ENCODE results near the gene IRF1. TPM values are rescaled to one million over a fixed set of nuclear protein-coding genes. Genes with fewer than 3 reads are reported as not detected.
"Not testable (repeated sequence)": the region's sequence is repeated elsewhere in the genome, so short reads cannot be mapped to it uniquely, and the experiment has no call there.

The IRF1 gene
- total RNA-seq = 1.2 TPM

DNA sequence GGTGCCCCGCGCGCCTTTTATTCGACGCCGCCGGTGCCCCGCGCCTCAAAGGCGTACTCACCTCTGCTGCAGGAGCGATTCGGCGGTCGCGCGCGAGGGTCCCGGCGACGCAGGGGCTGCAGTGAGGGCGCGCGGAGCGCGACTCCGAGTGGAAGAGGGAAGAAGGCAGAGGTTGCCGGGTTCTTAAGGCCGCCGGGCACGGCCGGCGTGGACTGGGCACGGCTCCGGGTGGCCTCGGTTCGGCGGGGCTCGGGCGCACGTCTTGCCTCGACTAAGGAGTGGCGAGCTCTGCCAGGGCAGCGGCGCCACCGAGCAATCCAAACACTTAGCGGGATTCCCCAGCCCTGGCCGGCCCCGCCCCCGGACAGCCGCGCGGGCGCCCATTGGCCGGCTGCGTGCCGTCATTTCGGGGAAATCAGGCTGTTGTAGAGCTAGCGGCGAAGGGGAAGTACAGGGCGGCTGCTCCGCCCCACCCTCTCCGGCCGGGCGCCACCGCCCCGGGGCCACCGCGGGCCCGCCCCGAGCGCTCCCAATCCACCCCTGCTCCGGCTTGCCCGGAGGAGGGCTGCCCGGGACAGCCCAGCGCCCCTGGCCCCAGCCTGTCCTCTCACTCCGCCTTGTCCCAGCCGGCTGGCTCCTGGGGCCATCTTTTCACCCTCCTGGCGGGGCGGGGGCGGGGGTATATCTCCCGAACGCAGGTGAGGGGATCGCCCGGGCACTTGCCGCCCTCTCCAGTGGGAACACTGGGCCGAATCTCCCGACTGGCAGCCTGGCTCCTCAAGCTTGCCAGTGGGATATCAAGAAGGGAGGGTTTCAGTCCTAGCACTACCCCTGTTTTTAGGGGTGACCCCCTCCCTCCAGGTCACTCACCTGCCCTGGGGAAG is at the start of gene IRF1:
IRF1 (minus strand) TSS at position 290 of the 884 bp plus-strand sequence. CDS start 1,295 bp downstream, outside the sequence.
- FAIRE-seq = no peak
- DNase-seq (ENCODE audit: low spot score in 2 of 2) = peak; percentile 99 to 100

GRCh38 chr5:132540149-132540548 is 49.6 kb upstream of the IRF1 start:
- no peak for FAIRE-seq

GRCh38 chr5:132539716-132540115 is 49.1 kb upstream of the IRF1 start:
- DNase-seq (ENCODE audit: low spot score in 2 of 2) (no peak), FAIRE-seq (no peak)

More at GRCh38 chr5:132540149-132540548, 49.6 kb upstream of the IRF1 start:
- DNase-seq (ENCODE audit: low spot score in 2 of 2) = no peak

- no peak for FAIRE-seq
Observed at GRCh38 chr5:132530946-132531345, 40.4 kb upstream of the IRF1 start.

DNA sequence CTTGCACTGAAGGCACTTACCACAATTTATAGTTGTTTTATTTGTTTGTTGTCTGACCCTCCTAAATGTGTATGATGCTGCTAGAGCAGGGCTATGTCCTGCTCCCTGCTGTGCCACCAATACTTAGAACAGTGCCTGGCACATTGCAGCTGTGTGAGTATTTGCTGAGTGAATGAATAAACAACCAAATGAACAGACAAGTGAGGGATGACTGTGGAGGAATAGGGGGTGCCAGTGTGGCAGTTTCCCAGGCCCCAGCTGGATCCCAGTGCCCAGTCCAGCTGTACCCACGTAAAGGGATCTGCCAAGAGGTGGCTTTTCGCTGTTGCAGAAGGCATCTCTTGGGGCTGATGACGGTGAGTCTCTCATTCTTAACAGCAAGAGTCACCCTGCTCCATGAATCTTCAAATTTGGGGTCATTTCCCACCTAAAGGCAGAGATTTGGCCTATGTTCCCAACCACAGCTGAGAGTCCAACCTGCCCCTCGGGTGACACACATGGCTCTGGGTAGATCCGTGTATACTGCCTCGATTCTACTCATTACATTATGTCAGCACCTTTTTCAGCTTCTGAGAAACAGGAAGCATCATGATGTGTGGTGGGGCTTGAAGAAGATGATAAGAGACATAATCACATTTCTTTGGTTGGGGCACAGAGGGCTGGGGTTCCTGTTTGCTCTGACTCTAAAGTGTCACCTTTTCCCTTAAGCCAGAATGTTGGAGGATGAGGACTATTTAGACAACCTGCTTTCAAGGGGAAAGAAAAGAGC is 38.5 kb upstream of the IRF1 start:
- no peak for FAIRE-seq
- no peak for DNase-seq (ENCODE audit: low spot score in 2 of 2)

More at GRCh38 chr5:132530946-132531345, 40.4 kb upstream of the IRF1 start:
- DNase-seq (ENCODE audit: low spot score in 2 of 2) = no peak

GRCh38 chr5:132528021-132528420 is 37.4 kb upstream of the IRF1 start:
- FAIRE-seq (no peak), DNase-seq (ENCODE audit: low spot score in 2 of 2) (no peak)

DNA sequence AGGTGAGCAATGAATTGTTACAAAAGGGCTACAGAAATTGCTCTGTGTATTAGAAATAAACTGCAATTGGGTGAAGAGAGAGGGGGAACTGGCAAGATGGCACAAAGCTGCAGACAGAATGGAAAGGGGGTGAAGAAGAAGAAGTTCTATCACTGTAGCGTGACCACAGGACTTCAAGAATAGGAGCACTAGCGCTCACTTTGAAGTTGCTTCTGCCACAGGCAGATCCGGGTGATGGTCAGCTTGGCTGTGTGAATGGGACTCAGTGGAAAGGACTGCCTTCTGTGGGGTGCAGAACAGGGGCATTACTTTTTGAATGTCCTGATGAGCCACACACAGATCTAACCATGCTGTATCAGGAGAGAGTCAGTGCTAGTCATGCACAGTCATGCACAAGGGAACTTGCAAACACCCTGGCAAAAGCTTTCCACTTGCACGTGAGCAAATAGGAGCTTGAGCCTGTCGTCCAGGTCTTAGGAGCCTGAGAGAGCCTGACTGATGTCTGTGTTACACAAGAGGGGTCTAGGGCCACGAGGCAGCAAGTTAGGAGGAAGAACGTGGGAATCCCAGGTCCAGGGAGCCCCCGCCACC is 36.5 kb upstream of the IRF1 start:
- FAIRE-seq (no peak), DNase-seq (ENCODE audit: low spot score in 2 of 2) (no peak)

- FAIRE-seq (no peak), DNase-seq (ENCODE audit: low spot score in 2 of 2) (peak; percentile 20 to 47)
Observed at GRCh38 chr5:132526290-132526973, 35.9 kb upstream of the IRF1 start.

DNA sequence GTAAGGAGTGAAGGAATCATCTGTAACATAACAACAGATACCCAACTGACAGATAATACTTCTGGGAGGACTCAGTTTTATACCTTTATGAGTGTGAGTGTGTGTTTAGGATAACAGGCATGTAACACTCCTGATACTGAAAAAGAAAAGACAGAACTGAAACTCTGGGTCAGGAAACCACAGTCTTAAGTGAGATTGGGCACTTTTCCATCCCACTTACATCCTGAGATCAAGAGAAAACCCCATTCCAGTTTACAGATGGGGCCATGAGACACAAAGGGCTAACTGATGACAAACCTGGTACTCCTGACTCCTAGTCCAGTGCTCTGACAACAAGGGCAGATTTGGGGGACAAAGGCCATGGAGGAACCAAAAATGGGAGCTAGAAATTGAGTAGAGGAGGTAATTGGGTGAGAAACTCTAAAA is 34.7 kb upstream of the IRF1 start:
- FAIRE-seq (no peak), DNase-seq (ENCODE audit: low spot score in 2 of 2) (no peak)

GRCh38 chr5:132524877-132525276 is 34.3 kb upstream of the IRF1 start:
- not testable (repeated sequence) for DNase-seq (ENCODE audit: low spot score in 2 of 2); FAIRE-seq

- DNase-seq (ENCODE audit: low spot score in 2 of 2); FAIRE-seq: not testable (repeated sequence)
Observed at GRCh38 chr5:132522067-132522466, 31.5 kb upstream of the IRF1 start.

- not testable (repeated sequence) for FAIRE-seq; DNase-seq (ENCODE audit: low spot score in 2 of 2)
Observed at GRCh38 chr5:132513618-132514336, 23.2 kb upstream of the IRF1 start.

- no peak for FAIRE-seq
- no peak for DNase-seq (ENCODE audit: low spot score in 2 of 2)
Observed at GRCh38 chr5:132510076-132510475, 19.5 kb upstream of the IRF1 start.

- FAIRE-seq (no peak), DNase-seq (ENCODE audit: low spot score in 2 of 2) (peak in 1 of 2 donors; percentile 47)
Observed at GRCh38 chr5:132506094-132506692, 15.6 kb upstream of the IRF1 start.

- FAIRE-seq (no peak), DNase-seq (ENCODE audit: low spot score in 2 of 2) (no peak)
Observed at GRCh38 chr5:132505641-132506040, 15.1 kb upstream of the IRF1 start.

DNA sequence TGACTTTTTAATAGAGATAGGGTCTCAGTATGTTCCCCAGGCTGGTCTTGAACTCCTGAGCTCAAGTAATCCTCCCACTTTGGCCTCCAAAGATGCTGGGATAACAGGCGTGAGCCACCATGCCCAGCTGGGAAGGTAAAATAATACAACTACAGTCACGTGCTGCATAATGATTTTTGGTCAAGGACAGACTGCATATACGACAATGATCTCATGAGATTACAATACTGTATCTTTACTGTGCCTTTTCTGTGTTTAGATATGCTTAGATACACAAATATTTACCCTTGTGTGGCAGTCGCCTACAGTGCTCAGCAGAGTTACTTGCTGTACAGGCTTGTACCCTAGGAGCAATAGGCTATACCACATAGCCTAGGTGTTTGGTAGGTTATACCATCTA is 14.2 kb upstream of the IRF1 start:
- DNase-seq (ENCODE audit: low spot score in 2 of 2) (no peak), FAIRE-seq (no peak)

GRCh38 chr5:132503244-132503643 is 12.7 kb upstream of the IRF1 start:
- FAIRE-seq (no peak), DNase-seq (ENCODE audit: low spot score in 2 of 2) (no peak)

GRCh38 chr5:132501961-132502931 is 11.7 kb upstream of the IRF1 start:
- DNase-seq (ENCODE audit: low spot score in 2 of 2) (no peak), FAIRE-seq (no peak)
